ENCODE measurements around the gene TMEM140.
"Not testable (repeated sequence)": the region's sequence is repeated elsewhere in the genome, so short reads cannot be mapped to it uniquely, and the experiment has no call there.

TMEM140 gene

GRCh38 chr7:135159359-135160085, 11.7 kb downstream of the TMEM140 start:
- DNase-seq, result no peak

DNA sequence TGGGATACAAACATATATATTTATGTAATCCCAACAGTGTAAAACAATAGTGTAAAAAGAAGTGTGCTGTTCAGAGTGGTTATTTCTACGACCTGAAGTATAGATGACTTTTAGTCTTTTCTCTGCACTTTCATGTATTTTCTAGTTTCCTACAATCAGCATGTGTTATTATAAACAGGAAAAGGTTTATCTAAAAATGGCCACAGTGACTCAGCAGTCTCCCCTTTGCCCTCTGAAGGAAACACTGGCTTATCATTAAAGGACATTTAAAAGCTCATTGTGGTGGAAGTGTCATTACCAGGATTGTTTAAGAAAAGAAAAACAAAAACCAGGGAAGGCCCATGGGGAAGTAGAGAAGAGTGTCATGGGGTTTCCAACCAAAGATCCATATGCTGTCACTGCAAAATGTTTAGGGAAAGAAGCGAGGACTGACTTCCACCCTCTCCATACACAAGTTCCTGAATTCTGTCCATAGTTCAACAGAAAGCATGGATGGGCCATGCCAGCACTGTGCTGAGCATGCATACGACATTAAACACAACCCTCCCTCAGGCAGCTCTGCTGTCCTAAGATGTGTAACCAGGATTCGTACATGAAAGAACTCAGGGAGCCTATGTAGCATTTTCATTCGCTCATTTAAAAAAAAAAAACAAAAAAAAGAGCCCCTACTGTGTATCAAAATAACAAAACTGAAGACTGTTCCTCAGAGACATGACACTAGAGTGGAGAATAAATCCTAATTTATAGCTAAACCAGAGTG, 12.4 kb downstream of the TMEM140 start:
- no peak for DNase-seq

DNA sequence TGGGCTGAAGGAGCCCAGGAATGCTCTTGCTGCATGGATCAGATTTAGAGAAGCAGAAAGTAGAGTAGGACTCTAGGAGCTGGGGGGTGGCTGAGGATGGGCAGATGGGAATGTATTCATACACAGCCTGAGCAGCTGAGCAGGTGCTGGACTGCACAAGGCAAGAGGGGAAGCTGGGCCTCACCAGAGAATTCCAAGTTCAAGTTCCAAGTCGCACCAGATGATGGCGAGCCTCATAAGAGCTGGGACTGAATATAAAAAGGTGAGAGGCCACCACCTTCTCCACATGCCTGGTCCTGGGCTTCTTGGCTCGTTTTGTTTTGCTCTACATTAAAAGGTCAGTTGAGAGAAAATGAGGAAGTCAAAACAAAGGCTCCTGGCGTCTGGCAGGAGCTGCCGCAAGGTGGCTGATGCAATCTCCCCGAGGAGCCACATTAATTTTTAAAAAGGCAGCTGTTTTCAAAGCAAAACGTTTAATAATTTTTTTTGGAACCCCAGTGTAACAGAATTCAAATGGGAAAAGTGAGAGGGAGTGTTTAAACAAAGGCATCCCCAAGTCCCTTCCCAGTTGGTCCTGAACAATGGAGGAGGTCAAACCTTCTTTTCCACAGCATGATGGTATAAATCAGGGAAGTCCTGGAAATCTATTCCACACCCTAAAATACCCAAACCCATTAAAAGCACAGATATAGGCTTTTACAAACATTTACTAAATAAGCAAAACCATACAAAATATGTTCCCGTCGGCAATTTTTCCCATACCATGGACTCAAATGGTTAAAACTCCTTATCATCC, 13.2 kb downstream of the TMEM140 start:
- DNase-seq, result no peak

- DNase-seq, result no peak
Observed at GRCh38 chr7:135161669-135162068, 13.8 kb downstream of the TMEM140 start.

GRCh38 chr7:135162382-135163001, 14.6 kb downstream of the TMEM140 start:
- DNase-seq, result no peak

DNA sequence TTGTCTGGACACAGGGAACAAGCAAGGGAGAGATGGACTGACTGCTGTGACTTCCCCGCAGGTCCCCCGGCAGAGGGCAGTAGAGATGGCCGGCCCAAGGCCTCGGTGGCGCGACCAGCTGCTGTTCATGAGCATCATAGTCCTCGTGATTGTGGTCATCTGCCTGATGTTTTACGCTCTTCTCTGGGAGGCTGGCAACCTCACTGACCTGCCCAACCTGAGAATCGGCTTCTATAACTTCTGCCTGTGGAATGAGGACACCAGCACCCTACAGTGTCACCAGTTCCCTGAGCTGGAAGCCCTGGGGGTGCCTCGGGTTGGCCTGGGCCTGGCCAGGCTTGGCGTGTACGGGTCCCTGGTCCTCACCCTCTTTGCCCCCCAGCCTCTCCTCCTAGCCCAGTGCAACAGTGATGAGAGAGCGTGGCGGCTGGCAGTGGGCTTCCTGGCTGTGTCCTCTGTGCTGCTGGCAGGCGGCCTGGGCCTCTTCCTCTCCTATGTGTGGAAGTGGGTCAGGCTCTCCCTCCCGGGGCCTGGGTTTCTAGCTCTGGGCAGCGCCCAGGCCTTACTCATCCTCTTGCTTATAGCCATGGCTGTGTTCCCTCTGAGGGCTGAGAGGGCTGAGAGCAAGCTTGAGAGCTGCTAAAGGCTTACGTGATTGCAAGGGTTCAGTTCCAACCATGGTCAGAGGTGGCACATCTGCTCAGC, 16.6 kb downstream of the TMEM140 start:
- no peak for DNase-seq

DNA sequence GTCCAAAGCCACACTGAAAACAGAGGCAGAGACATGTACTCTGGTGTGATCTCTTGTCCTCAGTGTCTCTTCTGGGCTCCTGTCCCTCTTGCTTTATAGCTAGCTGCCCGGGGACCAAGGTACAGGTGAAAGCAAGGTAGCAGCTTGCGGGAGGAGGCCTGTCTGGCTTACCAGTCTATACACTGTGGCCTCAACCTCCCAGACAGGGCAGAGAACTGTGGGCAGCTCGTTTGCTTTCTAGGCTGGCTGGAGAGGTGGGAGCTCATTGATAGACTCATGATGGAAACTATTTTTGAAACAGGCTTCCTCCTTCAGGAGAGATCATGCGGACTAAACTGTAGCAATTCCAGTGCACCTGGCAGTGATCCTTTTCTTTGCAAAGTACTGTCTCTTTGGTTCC, 18.0 kb downstream of the TMEM140 start:
- no peak for DNase-seq

DNA sequence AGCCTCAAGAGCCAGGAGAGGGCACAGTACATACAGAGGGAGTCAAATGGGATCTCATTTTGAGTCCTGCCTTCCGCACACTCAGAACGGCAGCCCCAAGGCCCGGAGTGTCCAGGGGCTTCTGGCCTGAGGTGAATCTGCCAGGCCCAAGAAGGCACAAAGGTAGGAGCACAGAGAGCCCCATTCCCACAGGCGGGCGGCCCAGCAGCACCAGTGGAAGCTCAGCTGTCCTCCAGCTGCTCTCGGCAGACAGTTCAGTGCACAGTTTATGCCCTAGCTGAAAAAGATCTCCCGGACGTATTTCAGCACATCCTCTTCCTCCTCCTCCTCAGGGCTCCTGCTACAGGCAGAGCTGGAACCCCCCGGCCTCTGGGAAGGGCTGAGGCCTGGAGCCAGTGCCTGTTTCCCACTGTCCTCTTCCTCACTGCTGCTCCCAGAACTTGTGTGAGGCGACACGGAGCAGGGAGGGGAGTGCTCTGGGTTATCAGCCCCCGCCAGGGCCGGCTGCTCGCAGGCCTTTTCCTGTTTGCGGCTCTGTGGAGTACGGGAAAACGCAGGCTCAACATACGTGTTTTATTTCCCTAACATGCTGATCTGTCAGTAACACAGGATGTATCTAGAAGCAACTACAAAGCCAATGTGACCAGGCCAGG, 18.6 kb downstream of the TMEM140 start:
- no peak for DNase-seq

GRCh38 chr7:135167365-135167917, 19.6 kb downstream of the TMEM140 start:
- no peak for DNase-seq

DNA sequence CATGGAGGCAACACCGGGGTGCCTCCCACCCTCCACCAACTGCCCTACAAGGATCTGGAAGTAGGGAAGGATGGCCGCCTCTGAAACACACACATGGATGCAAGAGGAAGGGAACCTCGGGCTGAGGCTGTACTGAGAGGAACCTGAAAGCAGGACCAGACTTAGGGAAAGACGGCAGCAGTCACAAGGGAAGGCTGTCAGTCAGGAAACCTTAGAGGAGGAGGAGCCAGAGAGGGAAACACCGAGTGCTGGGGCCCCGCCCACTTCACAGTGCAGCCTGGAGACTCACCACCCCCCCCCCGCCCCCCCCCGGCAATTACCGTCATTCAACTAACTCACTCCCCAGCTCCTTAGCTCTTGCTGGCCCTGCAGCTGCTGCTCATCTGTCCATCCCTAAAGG, 20.1 kb downstream of the TMEM140 start:
- no peak for DNase-seq

GRCh38 chr7:135168489-135169140, 20.7 kb downstream of the TMEM140 start:
- DNase-seq, result no peak

GRCh38 chr7:135169141-135169963, 21.5 kb downstream of the TMEM140 start:
- no peak for DNase-seq

DNA sequence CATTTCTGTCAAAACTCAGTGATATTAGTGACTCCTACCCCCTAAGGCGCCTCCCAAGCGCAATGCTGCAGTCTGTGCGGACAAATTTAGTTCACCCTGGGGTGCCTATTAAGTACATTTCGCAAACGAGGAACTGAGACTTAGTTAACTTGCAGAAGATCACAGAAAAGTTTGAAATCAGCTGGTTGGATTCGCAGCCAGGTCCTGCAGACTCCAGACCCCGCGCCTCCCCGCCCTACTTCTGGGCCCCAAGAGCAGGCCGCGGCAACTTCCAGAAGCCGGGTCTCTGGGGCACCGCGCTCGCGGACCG, 22.0 kb downstream of the TMEM140 start:
- no peak for DNase-seq

DNA sequence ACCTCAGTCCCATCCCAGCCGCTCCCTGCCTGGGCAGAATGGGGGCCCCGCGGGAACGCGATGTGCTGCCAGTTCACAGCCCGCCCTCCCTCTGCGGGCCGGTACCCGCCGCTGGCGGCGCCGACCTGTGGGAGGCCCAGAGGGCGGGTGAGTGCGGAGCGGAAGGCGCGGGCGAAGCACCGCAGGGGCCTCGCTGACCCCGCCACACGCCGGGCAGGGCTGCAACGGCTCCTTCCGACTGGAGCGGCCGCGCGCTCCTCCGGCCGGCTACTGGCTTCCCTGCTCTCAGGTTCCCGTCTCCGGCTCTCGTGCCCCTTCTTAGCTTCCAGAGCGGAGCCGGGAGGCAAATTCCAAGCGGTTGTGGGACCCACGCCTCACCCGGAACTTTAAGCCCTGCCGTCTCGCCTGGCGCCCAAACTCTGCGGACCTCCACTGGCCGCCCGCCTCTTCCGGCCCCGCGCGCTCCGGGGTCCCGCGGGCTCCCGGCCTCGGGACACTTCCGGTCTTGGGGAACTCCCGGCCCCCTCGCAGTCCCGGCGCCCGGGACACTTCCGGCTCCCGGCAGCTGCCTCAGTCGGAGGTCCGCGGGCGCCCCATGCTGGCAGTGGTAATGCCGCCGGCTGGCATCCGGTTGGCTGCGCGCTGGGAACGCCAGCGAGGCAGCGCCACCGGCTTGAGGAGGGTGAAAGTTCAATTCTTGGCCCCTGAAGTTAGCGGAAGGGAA, 22.6 kb downstream of the TMEM140 start, which contains the start of gene CYREN:
CYREN (minus strand) TSS at position 434 of the 724 bp plus-strand sequence. CDS start 1,785 bp downstream, outside the sequence.
- peak; percentile 67 to 91 for DNase-seq

- DNase-seq, result not testable (repeated sequence)
Observed at GRCh38 chr7:135170998-135171481, 23.2 kb downstream of the TMEM140 start.

- DNase-seq, result not testable (repeated sequence)
Observed at GRCh38 chr7:135171581-135172291, 23.9 kb downstream of the TMEM140 start.

DNA sequence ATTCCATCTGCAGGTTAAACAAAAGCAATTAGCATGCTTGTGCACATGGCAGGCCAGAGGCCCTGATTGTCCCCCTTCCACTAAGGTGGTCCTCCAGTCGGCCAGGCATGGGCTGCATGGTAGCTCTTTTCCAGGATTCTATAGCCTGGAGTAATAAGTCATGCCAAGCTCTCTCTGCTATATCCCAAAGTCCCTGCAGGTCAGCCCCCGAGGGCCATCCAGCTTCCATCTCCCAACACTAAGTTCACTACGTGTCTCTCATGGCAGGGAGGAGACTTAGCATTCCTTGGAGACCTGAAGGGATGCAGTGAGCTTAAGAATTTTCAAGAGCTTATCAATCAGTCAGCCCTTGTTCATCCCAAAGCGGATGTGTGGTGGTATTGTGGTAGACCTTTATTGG, 26.0 kb downstream of the TMEM140 start:
- DNase-seq, result not testable (repeated sequence)

GRCh38 chr7:135174941-135175340, 27.1 kb downstream of the TMEM140 start:
- no peak for DNase-seq

GRCh38 chr7:135175931-135176330, 28.1 kb downstream of the TMEM140 start:
- no peak for DNase-seq
